Measurements from ENCODE around the gene ZNF23.

DNA sequence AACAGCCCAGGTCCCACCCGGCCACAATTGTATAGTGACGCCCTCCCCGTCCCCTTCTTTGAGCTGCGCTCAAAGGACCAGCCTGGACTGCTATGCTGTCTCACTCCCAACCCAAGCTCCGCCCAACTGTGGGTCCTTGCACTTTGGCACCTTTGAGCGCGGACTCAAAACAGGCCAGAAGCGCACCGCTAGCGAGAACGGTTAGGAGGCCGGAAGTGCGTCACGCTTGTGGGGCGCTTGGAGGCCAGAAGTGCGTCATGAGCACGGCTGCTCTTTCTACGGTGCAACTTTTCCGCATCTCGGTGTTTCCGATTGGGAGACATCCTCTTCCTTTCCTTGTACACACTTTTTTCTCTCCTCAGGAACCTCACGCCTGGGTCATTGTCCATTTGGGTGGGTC lies 27.1 kb upstream of the ZNF23 start, which contains the start of gene ZNF19:
- TF ChIP-seq EZH2 (IDR thresholded peaks at IDR 0.05): no peak
- TF ChIP-seq, protein P1, sequence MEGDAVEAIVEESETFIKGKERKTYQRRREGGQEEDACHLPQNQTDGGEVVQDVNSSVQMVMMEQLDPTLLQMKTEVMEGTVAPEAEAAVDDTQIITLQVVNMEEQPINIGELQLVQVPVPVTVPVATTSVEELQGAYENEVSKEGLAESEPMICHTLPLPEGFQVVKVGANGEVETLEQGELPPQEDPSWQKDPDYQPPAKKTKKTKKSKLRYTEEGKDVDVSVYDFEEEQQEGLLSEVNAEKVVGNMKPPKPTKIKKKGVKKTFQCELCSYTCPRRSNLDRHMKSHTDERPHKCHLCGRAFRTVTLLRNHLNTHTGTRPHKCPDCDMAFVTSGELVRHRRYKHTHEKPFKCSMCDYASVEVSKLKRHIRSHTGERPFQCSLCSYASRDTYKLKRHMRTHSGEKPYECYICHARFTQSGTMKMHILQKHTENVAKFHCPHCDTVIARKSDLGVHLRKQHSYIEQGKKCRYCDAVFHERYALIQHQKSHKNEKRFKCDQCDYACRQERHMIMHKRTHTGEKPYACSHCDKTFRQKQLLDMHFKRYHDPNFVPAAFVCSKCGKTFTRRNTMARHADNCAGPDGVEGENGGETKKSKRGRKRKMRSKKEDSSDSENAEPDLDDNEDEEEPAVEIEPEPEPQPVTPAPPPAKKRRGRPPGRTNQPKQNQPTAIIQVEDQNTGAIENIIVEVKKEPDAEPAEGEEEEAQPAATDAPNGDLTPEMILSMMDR (IDR thresholded peaks at IDR 0.05): no peak

Measured in neural progenitor cell (in vitro differentiated cells).